C4-2B (cell line): ENCODE results near the gene POLR2L.

Experiments
- H3K27ac ChIP-seq: fragments of 450-650 bp; 2 replicates; pipeline ENCODE4 v1.5.1; 2017
- CTCF ChIP-seq: fragments of 450-650 bp; conservative IDR thresholded peaks from 2 replicates; pipeline ENCODE4 v1.5.1; 2017; ENCODE audit warnings: mild to moderate bottlenecking
- ZFX ChIP-seq: fragments of 450-650 bp; IDR thresholded peaks from 2 replicates; pipeline ENCODE4 v1.6.1; 2017

The POLR2L gene

GRCh38 chr11:794013-794765 is 48.1 kb downstream of the POLR2L start:
- H3K27ac ChIP-seq: no peak overlapping the region
- no peak for TF ChIP-seq CTCF
- TF ChIP-seq ZFX: no peak

DNA sequence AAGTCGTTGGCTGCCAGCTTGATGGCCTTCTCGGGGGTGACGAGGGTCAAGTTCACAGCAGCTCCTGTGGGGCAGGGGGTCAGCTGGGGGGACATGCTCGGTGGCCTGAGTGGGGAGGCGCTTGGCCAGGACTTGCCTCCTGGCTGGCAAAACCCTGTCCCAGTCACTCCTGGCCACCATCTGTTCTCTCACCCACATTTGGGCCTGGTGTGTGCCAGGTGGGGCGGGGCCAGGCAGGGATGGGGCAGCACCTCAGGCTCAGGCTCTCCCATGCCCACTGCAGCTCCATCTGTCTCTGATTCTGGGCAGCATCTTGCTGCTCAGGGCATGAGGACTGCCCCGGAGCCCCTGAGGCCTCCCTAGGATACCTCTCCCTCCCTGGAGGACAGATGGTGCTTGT is 48.8 kb downstream of the POLR2L start:
- no peak overlapping the region for H3K27ac ChIP-seq
- TF ChIP-seq CTCF (no peak), ZFX (no peak)

DNA sequence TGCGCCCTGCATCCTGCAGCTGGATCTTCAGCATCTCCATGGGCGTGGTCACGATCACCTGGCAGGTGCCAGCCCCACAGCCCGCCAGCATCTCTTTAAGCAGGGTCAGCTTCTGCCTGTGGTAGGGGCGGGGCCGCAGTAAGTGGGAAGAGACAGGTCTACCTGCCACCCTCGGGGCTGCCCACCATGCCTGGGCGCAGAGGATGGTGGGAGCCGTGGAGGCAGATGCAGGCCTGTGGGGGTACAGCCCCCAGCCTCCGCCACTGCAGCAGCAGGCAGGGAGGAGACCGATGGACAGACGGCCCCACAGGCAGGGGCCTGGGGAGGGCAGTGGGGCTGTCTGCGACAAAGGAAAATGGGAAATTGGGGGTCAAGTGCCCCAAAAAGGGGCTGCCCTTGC is 49.5 kb downstream of the POLR2L start:
- no peak overlapping the region for H3K27ac ChIP-seq
- TF ChIP-seq CTCF (no peak), ZFX (no peak)

DNA sequence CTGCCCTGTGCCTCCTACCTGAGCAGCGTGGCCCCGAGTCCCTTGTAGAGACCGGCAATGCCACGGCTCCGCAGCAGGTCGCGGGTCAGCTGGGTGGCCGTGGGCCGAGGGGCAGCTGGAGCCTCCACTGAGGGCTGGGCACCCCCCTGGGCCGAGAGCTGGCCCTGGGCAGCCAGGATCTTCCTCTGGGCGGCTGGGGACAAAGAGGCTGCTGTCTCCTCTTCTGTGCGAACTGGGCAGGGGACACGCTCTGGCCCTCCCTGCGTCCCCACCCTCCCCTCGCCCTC is 49.9 kb downstream of the POLR2L start:
- TF ChIP-seq CTCF: no peak
- TF ChIP-seq ZFX: no peak
- no peak overlapping the region for H3K27ac ChIP-seq

GRCh38 chr11:791658-792534 is 50.4 kb downstream of the POLR2L start:
- TF ChIP-seq ZFX: no peak
- no peak for TF ChIP-seq CTCF
- H3K27ac ChIP-seq: no peak overlapping the region

DNA sequence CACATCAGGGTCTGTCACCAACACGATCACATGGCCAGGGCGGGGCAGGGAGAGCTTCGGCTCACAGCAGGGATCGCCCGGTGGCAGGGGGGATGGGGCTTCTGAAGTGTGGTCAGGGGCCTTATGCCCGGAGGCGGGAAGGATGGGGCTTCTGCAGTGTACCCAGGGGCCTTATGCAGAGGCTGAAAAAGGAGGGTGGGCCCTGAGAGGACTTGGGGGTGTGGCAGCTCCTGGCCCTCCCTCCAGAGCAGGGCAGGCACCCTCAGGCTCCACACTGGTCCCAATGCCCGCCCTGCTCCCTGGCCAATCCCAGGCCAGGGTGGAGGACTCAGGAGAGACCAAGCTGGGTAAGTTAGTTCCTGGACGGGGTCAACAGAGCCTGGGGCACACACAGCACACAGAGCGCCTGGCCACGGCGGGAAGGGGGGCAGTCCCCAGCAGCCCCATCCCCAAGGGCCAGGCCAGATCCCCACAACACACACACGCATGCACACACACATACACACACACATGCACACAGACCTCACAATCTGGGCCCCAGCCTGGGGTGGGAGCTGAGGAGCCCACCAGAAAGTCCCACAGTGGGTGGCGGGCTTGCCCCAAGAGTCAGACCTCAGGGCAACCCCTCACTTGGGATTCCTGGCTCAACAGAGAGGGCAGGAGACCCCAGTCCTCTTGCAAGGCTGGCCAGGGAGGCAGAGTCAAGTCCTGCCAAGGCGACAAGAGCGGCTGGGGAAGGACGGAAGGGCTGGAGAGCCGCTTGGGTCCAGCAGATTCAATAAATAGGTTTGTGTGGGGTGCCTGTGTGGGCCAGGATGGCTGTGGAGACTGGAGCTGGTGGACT is 51.4 kb downstream of the POLR2L start:
- H3K27ac ChIP-seq: no peak overlapping the region
- TF ChIP-seq CTCF (no peak), ZFX (no peak)
